ENCODE results near the gene CLOCK. TPM values are rescaled to one million over a fixed set of nuclear protein-coding genes. Genes with fewer than 3 reads are reported as not detected.

The CLOCK gene
- total RNA-seq, 2 donors from 2014 or later, result 19.5 to 25.4 TPM

DNA sequence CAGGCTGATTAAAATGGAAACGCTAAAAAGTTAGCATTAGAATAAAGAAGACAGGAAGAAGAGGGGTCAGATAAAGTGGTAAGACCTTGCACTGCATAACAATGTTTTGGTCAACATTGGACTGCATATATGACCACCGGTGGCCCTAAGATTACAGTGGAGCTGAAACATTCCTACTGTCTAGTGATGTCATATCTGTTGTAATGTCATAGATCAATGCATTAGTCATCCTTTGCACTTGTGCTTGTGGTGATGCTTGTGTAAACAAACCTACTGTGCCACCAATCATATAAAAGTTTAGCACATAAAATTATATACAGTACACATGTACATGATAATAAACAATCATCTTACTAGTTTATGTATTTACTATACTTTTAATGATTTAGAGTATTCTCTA, 78.0 kb downstream of the CLOCK start:
- WGBS, result 89% methylated on average over 2 of the region's 2 CpGs
- H3K36me3 ChIP-seq, result no peaks in the 10 kb centered on the region
- no peaks in the 10 kb centered on the region for H3K27me3 ChIP-seq (replicated peaks; ENCODE audit: insufficient read depth)
- H3K9me3 ChIP-seq, result no peaks in the 10 kb centered on the region
- TF ChIP-seq POLR2AphosphoS5 (IDR thresholded peaks at IDR 0.05), result no peak
- TF ChIP-seq, protein P1, sequence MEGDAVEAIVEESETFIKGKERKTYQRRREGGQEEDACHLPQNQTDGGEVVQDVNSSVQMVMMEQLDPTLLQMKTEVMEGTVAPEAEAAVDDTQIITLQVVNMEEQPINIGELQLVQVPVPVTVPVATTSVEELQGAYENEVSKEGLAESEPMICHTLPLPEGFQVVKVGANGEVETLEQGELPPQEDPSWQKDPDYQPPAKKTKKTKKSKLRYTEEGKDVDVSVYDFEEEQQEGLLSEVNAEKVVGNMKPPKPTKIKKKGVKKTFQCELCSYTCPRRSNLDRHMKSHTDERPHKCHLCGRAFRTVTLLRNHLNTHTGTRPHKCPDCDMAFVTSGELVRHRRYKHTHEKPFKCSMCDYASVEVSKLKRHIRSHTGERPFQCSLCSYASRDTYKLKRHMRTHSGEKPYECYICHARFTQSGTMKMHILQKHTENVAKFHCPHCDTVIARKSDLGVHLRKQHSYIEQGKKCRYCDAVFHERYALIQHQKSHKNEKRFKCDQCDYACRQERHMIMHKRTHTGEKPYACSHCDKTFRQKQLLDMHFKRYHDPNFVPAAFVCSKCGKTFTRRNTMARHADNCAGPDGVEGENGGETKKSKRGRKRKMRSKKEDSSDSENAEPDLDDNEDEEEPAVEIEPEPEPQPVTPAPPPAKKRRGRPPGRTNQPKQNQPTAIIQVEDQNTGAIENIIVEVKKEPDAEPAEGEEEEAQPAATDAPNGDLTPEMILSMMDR (IDR thresholded peaks at IDR 0.05), result no peak
- no peak for TF ChIP-seq POLR2A (IDR thresholded peaks at IDR 0.05)
- no peak overlapping the region for H3K27ac ChIP-seq
- intact Hi-C loops (cut with DNase I), result no loop called here
- no peak overlapping the region for H3K4me3 ChIP-seq
- no peak for DNase-seq (ENCODE audit: low spot score)
- no peaks in the 10 kb centered on the region for H3K4me1 ChIP-seq (replicated peaks)

DNA sequence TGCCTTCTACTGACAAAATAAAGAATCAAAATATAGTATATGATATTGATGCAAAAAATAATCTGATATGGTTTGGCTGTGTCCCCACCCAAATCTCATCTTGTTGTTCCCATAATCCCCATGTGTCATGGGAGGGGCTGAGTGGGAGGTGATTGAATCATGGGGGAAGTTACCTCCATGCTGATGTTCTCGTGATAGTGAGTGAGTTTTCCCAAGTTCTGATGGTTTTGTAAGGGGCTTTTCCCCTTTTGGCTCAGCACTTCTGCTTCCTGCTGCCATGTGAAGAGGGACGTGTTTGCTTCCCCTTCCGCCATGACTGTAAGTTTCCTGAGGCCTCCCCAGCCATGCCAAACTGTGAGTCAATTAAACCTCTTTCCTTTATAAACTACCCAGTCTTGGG, 80.7 kb downstream of the CLOCK start:
- Histone ChIP-seq H3K4me1 (replicated peaks) (no peaks in the 10 kb centered on the region), H3K36me3 (no peaks in the 10 kb centered on the region), H3K27me3 (replicated peaks; ENCODE audit: insufficient read depth) (no peaks in the 10 kb centered on the region), H3K4me3 (no peak overlapping the region), H3K27ac (no peak overlapping the region), H3K9me3 (no peaks in the 10 kb centered on the region)
- TF ChIP-seq POLR2AphosphoS5 (IDR thresholded peaks at IDR 0.05), result no peak
- no peak for TF ChIP-seq POLR2A (IDR thresholded peaks at IDR 0.05)
- TF ChIP-seq, protein P1 (IDR thresholded peaks at IDR 0.05), result no peak
- 93% methylated on average over 3 of the region's 3 CpGs for WGBS
- intact Hi-C loops (cut with DNase I), result no loop called here
- DNase-seq (ENCODE audit: low spot score), result no peak

DNA sequence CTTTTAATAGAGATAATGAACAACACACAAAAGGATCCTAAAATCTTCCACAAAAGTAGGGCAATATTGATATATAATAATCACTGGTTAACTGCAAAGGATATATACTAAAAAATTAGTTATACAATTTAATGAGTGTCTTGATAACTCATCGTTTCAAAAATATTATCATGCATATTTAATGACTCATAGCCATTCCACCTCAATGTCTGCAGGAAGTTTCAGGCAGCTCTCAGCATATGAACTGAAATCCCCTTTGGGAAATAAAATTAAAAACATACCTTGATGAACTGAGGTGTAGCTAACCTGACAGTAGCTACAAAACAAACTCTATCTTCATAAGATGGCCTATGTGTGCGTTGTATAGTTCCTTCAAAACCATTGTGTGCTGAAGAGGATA, 88.1 kb downstream of the CLOCK start:
- intact Hi-C loops (cut with DNase I), result no loop called here
- Histone ChIP-seq H3K9me3 (no peaks in the 10 kb centered on the region), H3K27ac (no peak overlapping the region), H3K4me3 (no peak overlapping the region), H3K27me3 (replicated peaks; ENCODE audit: insufficient read depth) (no peaks in the 10 kb centered on the region), H3K36me3 (no peaks in the 10 kb centered on the region), H3K4me1 (replicated peaks) (no peaks in the 10 kb centered on the region)
- 87% methylated on average over 2 of the region's 2 CpGs for WGBS
- DNase-seq (ENCODE audit: low spot score), result no peak
- TF ChIP-seq POLR2AphosphoS5 (IDR thresholded peaks at IDR 0.05) (no peak), POLR2A (IDR thresholded peaks at IDR 0.05) (no peak)
- TF ChIP-seq, protein P1 (IDR thresholded peaks at IDR 0.05), result no peak

DNA sequence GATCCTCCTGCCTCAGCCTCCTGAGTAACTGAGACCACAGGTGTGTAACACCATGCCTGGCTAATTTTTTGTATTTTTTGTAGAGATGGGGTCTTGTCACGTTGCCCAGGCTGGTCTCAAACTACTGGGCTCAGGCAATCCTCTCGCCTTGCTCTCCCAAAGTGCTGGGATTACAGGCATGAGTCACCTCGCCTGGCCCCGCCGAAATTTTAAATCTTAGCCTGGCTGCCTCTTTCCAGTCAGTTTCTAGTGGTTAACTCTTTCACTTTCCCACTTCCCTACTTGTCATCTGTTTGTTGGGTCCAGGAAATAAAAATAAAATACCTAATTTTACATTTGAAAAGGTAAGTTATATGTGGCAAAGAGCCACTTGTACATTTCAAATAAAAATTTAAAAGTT, 88.5 kb downstream of the CLOCK start:
- no peak for DNase-seq (ENCODE audit: low spot score)
- Histone ChIP-seq H3K4me3 (no peak overlapping the region), H3K4me1 (replicated peaks) (no peaks in the 10 kb centered on the region), H3K27ac (no peak overlapping the region), H3K9me3 (no peaks in the 10 kb centered on the region), H3K27me3 (replicated peaks; ENCODE audit: insufficient read depth) (no peaks in the 10 kb centered on the region), H3K36me3 (no peaks in the 10 kb centered on the region)
- intact Hi-C loops (cut with DNase I), result no loop called here
- 82% methylated on average over 5 of the region's 5 CpGs for WGBS
- TF ChIP-seq POLR2AphosphoS5 (IDR thresholded peaks at IDR 0.05) (no peak), POLR2A (IDR thresholded peaks at IDR 0.05) (no peak)
- TF ChIP-seq, protein P1 (IDR thresholded peaks at IDR 0.05), result no peak

DNA sequence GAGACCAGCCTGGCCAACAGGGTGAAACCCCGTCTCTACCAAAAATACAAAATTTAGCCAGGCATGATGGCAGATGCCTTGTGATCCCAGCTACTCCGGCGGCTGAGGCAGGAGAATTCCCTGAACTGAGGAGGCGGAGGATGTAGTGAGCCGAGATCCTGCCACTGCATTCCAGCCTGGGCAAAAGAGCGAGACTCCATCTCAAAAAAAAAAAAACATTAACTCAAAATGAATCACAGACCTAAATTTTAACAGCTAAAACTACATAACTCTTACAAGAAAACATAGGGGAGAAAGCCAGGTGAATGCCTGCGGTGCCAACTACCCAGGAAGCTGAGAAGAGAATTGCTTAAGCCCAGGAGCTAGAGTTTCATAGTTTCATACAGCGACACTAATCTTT, 96.1 kb downstream of the CLOCK start:
- no peaks in the 10 kb centered on the region for H3K9me3 ChIP-seq
- 83% methylated on average over 8 of the region's 8 CpGs for WGBS
- TF ChIP-seq POLR2A (IDR thresholded peaks at IDR 0.05) (no peak), POLR2AphosphoS5 (IDR thresholded peaks at IDR 0.05) (no peak)
- TF ChIP-seq, protein P1 (IDR thresholded peaks at IDR 0.05), result no peak
- no peaks in the 10 kb centered on the region for H3K27me3 ChIP-seq (replicated peaks; ENCODE audit: insufficient read depth)
- no peak for DNase-seq (ENCODE audit: low spot score)
- H3K4me3 ChIP-seq, result no peak overlapping the region
- intact Hi-C loops (cut with DNase I), result no loop called here
- no peaks in the 10 kb centered on the region for H3K36me3 ChIP-seq
- no peaks in the 10 kb centered on the region for H3K4me1 ChIP-seq (replicated peaks)
- no peak overlapping the region for H3K27ac ChIP-seq

All from prostate gland (tissue), 2 donors.